ENCODE measurements around the gene ZNF490.
"Not testable (repeated sequence)": the region's sequence is repeated elsewhere in the genome, so short reads cannot be mapped to it uniquely, and the experiment has no call there.

DNA sequence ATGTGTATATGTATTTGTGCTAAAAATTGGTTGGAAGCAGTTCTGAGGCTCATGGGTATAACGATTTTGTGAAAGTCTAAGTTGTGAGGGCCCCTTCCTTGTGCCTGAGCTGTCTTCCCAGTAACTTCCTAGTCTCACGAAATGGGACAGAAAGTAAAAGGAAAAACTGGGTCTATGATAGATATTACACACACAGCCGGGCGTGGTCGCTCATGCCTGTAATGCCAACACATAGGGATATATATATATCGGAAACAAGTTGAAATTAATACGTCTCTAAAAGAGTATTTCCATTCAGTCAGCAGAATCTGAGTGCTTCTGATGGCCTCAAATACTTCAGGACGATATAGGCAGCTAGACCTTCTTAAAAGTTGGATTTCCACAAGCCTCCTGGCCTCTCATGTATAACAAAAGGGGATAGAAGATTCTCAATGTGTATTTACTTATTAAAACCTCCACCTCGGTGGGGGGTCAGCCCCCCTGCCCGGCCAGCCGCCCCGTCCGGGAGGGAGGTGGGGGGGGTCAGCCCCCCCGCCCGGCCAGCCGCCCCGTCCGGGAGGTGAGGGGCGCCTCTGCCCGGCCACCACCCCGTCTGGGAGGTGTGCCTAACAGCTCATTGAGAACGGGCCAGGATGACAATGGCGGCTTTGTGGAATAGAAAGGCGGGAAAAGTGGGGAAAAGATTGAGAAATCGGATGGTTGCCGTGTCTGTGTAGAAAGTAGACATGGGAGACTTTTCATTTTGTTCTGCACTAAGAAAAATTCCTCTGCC lies 10.8 kb upstream of the ZNF490 start:
- TF ChIP-seq CTCF (IDR thresholded peaks at IDR 0.05); ZFX (IDR thresholded peaks at IDR 0.05; ENCODE audit: borderline replicate concordance): not testable (repeated sequence)
